CD14-positive monocyte (primary cell): Measurements from ENCODE around the gene CREBBP. TPM values are rescaled to one million over a fixed set of nuclear protein-coding genes. Genes with fewer than 3 reads are reported as not detected.

Experiments
- DNase-seq, 3 donors: peaks; one replicate each; pipeline ENCODE4 v3.0.0-alpha.2; 2011 to 2022
- H2AFZ ChIP-seq: 2 replicates; pipeline ENCODE4 v1.6.0; 2012; ENCODE audit warnings: mild to moderate bottlenecking, low read depth, low read length, inconsistent platforms; ENCODE audit not compliant: insufficient read depth, poor library complexity, severe bottlenecking
- H3K27ac ChIP-seq, 2 donors: 1 replicate in 1 of 2; 2 replicates in 1 of 2; pipeline ENCODE4 v1.5.1; 2012 to 2013; ENCODE audit warnings: low read length in 2 of 2, control low read depth in 1 of 2, inconsistent platforms in 1 of 2, low read depth in 1 of 2, mild to moderate bottlenecking in 1 of 2
- H3K27me3 ChIP-seq, 2 donors: one replicate each; pipeline versions ENCODE4 v1.6.0 to v1.6.1; 2011 to 2013; ENCODE audit warnings: low read length in 2 of 2; ENCODE audit not compliant: control insufficient read depth in 2 of 2, insufficient read depth in 2 of 2
- H3K36me3 ChIP-seq, 2 donors: replicated peaks in 1 of 2; 1 replicate in 1 of 2; 2 replicates in 1 of 2; pipeline versions ENCODE4 v1.5.1 to v1.6.1; 2012 to 2013; ENCODE audit warnings: low read length in 2 of 2, control low read depth in 1 of 2, inconsistent platforms in 1 of 2, mild to moderate bottlenecking in 1 of 2; ENCODE audit not compliant: insufficient read depth in 2 of 2, control insufficient read depth in 1 of 2
- H3K4me1 ChIP-seq, 2 donors: 1 replicate in 1 of 2; 2 replicates in 1 of 2; pipeline versions ENCODE4 v1.5.1 to v1.6.1; 2012 to 2013; ENCODE audit warnings: low read length in 2 of 2, control low read depth in 1 of 2, inconsistent platforms in 1 of 2, mild to moderate bottlenecking in 1 of 2, moderate library complexity in 1 of 2; ENCODE audit not compliant: insufficient read depth in 2 of 2, control insufficient read depth in 1 of 2
- H3K4me2 ChIP-seq: replicated peaks from 2 replicates; pipeline ENCODE3; 2012; ENCODE audit warnings: low read length, moderate library complexity, mild to moderate bottlenecking; ENCODE audit not compliant: poor library complexity, severe bottlenecking; ENCODE audit errors: extremely low read depth
- H3K4me3 ChIP-seq, 3 experiments: fragments of 200-600 bp in 1 of 3; sonication (generic) in 1 of 3; replicated peaks in 1 of 3; 1 replicate in 2 of 3; 2 replicates in 1 of 3; pipeline ENCODE4 v1.5.1; 2011 to 2013; ENCODE audit warnings: low read length in 3 of 3, mild to moderate bottlenecking in 3 of 3, control low read depth in 2 of 3, low read depth in 2 of 3, inconsistent platforms in 1 of 3, moderate library complexity in 1 of 3
- H3K79me2 ChIP-seq: 2 replicates; pipeline ENCODE4 v1.6.0; 2012; ENCODE audit warnings: mild to moderate bottlenecking, control low read depth, inconsistent platforms, low read length, moderate library complexity; ENCODE audit not compliant: insufficient read depth
- H3K9ac ChIP-seq: 2 replicates; pipeline ENCODE4 v1.6.0; 2017; ENCODE audit warnings: low read length, mild to moderate bottlenecking; ENCODE audit not compliant: insufficient read depth, poor library complexity, severe bottlenecking
- H3K9me3 ChIP-seq, 2 donors: replicated peaks in 1 of 2; 1 replicate in 1 of 2; 2 replicates in 1 of 2; pipeline versions ENCODE4 v1.5.1 to v1.6.1; 2012 to 2013; ENCODE audit warnings: low read length in 2 of 2, control low read depth in 1 of 2; ENCODE audit not compliant: control insufficient read depth in 1 of 2, insufficient read depth in 1 of 2
- H4K20me1 ChIP-seq: 2 replicates; pipeline ENCODE4 v1.6.0; 2012; ENCODE audit warnings: mild to moderate bottlenecking, low read length, control low read depth, moderate library complexity; ENCODE audit not compliant: insufficient read depth
- H3K27ac Mint-ChIP-seq, 7 donors: one replicate each; pipeline ENCODE4 v1.8.0; 2020; ENCODE audit warnings: mild to moderate bottlenecking in 7 of 7, mixed read lengths in 7 of 7, moderate library complexity in 6 of 7, inconsistent platforms in 2 of 7
- H3K27me3 Mint-ChIP-seq, 3 donors: one replicate each; pipeline ENCODE4 v1.8.0; 2021 to 2022; ENCODE audit warnings: low read depth in 3 of 3, mild to moderate bottlenecking in 3 of 3, mixed read lengths in 3 of 3, moderate library complexity in 3 of 3, inconsistent platforms in 1 of 3
- H3K36me3 Mint-ChIP-seq, 2 donors: one replicate each; pipeline ENCODE4 v1.8.0; 2020; ENCODE audit warnings: mixed read lengths in 2 of 2, inconsistent platforms in 1 of 2, mild to moderate bottlenecking in 1 of 2
- H3K4me1 Mint-ChIP-seq: one replicate; pipeline ENCODE4 v1.8.0; 2020; ENCODE audit warnings: mild to moderate bottlenecking, mixed read lengths
- H3K4me3 Mint-ChIP-seq, 2 donors: one replicate each; pipeline ENCODE4 v1.8.0; 2020; ENCODE audit warnings: mild to moderate bottlenecking in 2 of 2, mixed read lengths in 2 of 2, moderate library complexity in 1 of 2
- H3K9me3 Mint-ChIP-seq, 7 donors: one replicate each; pipeline ENCODE4 v1.8.0; 2020 to 2022; ENCODE audit warnings: mixed read lengths in 7 of 7, mild to moderate bottlenecking in 6 of 7, moderate library complexity in 6 of 7, inconsistent platforms in 2 of 7
- CTCF ChIP-seq: fragments of 200-600 bp; IDR thresholded peaks from one replicate; pipeline ENCODE4 v1.8.0; 2022; ENCODE audit warnings: antibody characterized with exemption, mild to moderate bottlenecking
- WGBS: methylation state at CpG from one replicate; pipeline ENCODE4 v1.1.5; 2013; ENCODE audit warnings: missing lambda C conversion rate; ENCODE audit not compliant: insufficient coverage; 5-methylcytosine and 5-hydroxymethylcytosine counted together
- intact Hi-C, 2 donors: fragments of 100-400 bp; cut with micrococcal nuclease; formaldehyde crosslinking; loops; one replicate each; pipeline versions ENCODE4 v1.15.0 to v1.15.1; 2023
- polyA plus RNA-seq, 3 donors: library from polyadenylated mRNA; depleted of rRNA in 1 of 3; unstranded in 2 of 3; stranded (reverse) in 1 of 3; fragments of 300-500 nt in 2 of 3; fragments of >200 nt in 1 of 3; fragmentation: Illumina TruSeq in 2 of 3; gene quantifications; 1 replicate in 2 of 3; 2 replicates in 1 of 3; pipeline ENCODE4 v1.2.3, GENCODE V29; 2012 to 2021

Gene CREBBP
- polyA plus RNA-seq, 3 donors = 2.1 to 26.9 (median 6.2) TPM

DNA sequence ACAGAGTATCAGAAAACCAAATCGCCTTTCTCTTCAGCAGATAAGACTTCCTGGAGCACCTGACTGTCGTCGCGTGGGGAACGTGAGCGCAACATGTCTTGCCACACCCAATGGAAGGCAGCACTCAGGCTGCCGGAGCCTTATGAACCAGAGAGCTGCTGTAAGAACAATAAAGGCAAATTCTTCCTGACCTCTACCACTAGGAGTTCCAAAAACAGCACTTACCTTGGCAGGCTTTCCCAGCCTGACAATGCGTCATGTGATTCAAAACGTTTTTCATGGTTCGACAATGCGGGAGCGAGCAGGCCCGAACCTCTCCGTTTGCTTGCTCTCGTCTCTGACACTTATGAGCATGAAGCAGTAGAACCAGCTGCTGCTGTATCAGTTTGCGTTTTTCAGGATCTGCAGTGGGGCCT, 87.3 kb downstream of the CREBBP start:
- H3K36me3 ChIP-seq = peaks cover 43 to 64% of the 10 kb centered on the region in 2 donors
- no peak overlapping the region for H2AFZ ChIP-seq
- H3K27me3 ChIP-seq = no peaks in the 10 kb centered on the region
- no peak overlapping the region for H3K9ac ChIP-seq
- H3K79me2 ChIP-seq = peaks cover 82% of the 10 kb centered on the region
- 95% methylated on average over 14 of the region's 16 CpGs for WGBS
- H3K9me3 ChIP-seq = no peaks in the 10 kb centered on the region
- Mint-ChIP-seq H3K9me3 (no peaks in the 10 kb centered on the region), H3K27ac (no peak overlapping the region), H3K36me3 (peaks cover 51 to 54% of the 10 kb centered on the region in 2 donors), H3K27me3 (peaks cover 0 to 1% (median 0%) of the 10 kb centered on the region in 3 donors), H3K4me1 (peaks cover 14% of the 10 kb centered on the region), H3K4me3 (no peak overlapping the region)
- no peak overlapping the region for H3K4me2 ChIP-seq
- no peak overlapping the region for H3K4me3 ChIP-seq
- peaks cover 0 to under 1% of the 10 kb centered on the region in 2 donors for H3K4me1 ChIP-seq
- H4K20me1 ChIP-seq = peaks cover 100% of the 10 kb centered on the region
- H3K27ac ChIP-seq = no peak overlapping the region
- intact Hi-C loops = no loop called here
- no peak for DNase-seq
- TF ChIP-seq CTCF = no peak

- Histone ChIP-seq H3K79me2 (peaks cover 82% of the 10 kb centered on the region), H3K27me3 (no peaks in the 10 kb centered on the region), H3K36me3 (peaks cover 50 to 71% of the 10 kb centered on the region in 2 donors), H3K27ac (no peak overlapping the region), H4K20me1 (peaks cover 100% of the 10 kb centered on the region), H3K4me1 (no peaks in the 10 kb centered on the region), H2AFZ (no peak overlapping the region), H3K9me3 (no peaks in the 10 kb centered on the region), H3K4me2 (no peak overlapping the region), H3K4me3 (no peak overlapping the region), H3K9ac (no peak overlapping the region)
- Mint-ChIP-seq H3K36me3 (peaks cover 55 to 60% of the 10 kb centered on the region in 2 donors), H3K4me1 (peaks cover 9% of the 10 kb centered on the region), H3K9me3 (no peaks in the 10 kb centered on the region), H3K27ac (peak overlapping the region in 3 of 7 donors; percentile 21 to 48 (median 46)), H3K4me3 (no peak overlapping the region), H3K27me3 (peaks cover 0 to 1% (median 0%) of the 10 kb centered on the region in 3 donors)
- no peak for DNase-seq
- intact Hi-C loops = no loop called here
- WGBS = 94% methylated on average over 3 of the region's 12 CpGs
- no peak for TF ChIP-seq CTCF
These were observed 88.0 kb downstream of the CREBBP start for GRCh38 chr16:3792472-3793012.
